ENCODE results near the gene SLC6A20.

Gene SLC6A20

DNA sequence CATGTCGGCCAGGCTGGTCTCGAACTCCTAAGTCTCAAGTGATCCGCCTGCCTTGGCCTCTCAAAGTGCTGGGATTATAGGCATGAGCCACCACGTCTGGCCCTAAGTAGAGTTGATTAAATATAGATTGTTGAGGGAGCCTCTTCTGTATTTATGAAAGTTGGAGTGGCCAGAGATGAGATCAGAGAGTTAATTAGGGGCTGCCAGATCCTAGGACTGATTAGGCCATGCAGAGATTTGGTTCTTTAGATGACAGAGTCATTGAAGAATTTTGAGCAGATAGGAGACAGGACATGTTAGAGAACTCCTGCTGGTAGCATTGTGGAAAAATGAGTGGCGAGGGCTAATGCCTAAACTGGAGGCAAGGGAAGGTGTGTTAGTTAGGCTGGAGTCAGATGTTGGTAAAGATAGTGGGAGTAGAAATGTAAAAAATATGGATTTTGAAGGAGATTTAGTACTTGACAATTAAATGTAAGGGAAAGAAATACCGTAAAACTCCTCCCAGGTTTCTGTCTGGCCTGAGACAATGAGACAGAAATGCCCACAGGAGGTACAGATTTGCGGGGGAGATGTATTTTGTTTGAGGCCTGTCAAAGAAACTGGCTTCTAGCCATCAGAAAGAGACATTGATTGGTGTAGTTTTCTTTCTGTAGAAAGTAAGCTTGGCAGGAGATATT is 83.8 kb downstream of the SLC6A20 start:
- DNase-seq, result no peak

DNA sequence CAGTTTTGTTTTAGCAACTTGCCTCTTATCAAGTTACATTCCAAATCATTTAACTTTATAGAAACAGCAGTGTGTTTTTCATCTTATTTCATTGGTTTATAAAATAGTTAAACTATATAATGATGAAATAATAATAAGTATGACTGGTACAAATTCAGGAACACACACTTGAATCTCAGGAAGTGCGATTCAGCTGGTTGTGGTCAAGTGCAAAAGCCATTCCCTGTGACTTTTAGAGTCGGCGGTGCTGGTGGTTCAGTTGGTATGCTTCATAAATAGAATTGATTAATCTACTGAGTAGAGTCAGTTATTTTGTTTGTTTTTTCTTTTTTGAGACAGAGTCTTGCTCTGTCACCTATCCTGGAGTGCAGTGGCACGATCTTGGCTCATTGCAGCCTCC is 84.4 kb downstream of the SLC6A20 start:
- no peak for DNase-seq

GRCh38 chr3:45705839-45706808 is 90.2 kb downstream of the SLC6A20 start:
- DNase-seq, result no peak

Measured in NCI-H1092 (cell line).